HL-60 (cell line): ENCODE data around the gene LTB4R.

Source experiments
- DNase-seq, 2 experiments: peaks; one replicate each; pipeline ENCODE4 v3.0.0-alpha.2; 2010 to 2020; ENCODE audit warnings: low read depth in 1 of 2, low spot score in 1 of 2
- H3K27ac ChIP-seq: fragments of 250-450 bp; sonication (Bioruptor Pico); replicated peaks from 2 replicates; pipeline ENCODE4 v1.5.1; 2020; ENCODE audit warnings: mild to moderate bottlenecking, moderate library complexity
- H3K27me3 ChIP-seq: fragments of 250-450 bp; sonication (Bioruptor Pico); 2 replicates; pipeline ENCODE4 v1.5.1; 2021; ENCODE audit warnings: mild to moderate bottlenecking, moderate library complexity; ENCODE audit not compliant: insufficient read depth, poor library complexity, severe bottlenecking
- H3K4me3 ChIP-seq: replicated peaks from 2 replicates; pipeline ENCODE4 v1.5.1; 2011; ENCODE audit warnings: mild to moderate bottlenecking, control low read depth, low read length; ENCODE audit not compliant: insufficient read depth
- CTCF ChIP-seq: IDR thresholded peaks from one replicate; pipeline ENCODE4 v1.5.1; 2011; ENCODE audit warnings: low read length, control low read depth, inconsistent platforms; ENCODE audit not compliant: insufficient read depth
- GABPA ChIP-seq: IDR thresholded peaks from 2 replicates; pipeline ENCODE4 v1.6.1; 2012; ENCODE audit warnings: low read depth
- POLR2AphosphoS5 ChIP-seq: IDR thresholded peaks from 2 replicates; pipeline ENCODE4 v1.6.1; 2012; ENCODE audit warnings: low read depth
- SPI1 ChIP-seq: IDR thresholded peaks from 2 replicates; pipeline ENCODE4 v1.6.1; 2012; ENCODE audit warnings: low read depth, mild to moderate bottlenecking, borderline replicate concordance
- TF ChIP-seq, protein P1 (sequence below): IDR thresholded peaks from 2 replicates; pipeline ENCODE4 v1.6.1; 2012; ENCODE audit warnings: low read depth; ENCODE audit not compliant: insufficient replicate concordance

Gene LTB4R

GRCh38 chr14:24307156-24307574 is 4.1 kb upstream of the LTB4R start:
- H3K27ac ChIP-seq, result no peak overlapping the region
- no peak for TF ChIP-seq SPI1
- TF ChIP-seq, protein P1, sequence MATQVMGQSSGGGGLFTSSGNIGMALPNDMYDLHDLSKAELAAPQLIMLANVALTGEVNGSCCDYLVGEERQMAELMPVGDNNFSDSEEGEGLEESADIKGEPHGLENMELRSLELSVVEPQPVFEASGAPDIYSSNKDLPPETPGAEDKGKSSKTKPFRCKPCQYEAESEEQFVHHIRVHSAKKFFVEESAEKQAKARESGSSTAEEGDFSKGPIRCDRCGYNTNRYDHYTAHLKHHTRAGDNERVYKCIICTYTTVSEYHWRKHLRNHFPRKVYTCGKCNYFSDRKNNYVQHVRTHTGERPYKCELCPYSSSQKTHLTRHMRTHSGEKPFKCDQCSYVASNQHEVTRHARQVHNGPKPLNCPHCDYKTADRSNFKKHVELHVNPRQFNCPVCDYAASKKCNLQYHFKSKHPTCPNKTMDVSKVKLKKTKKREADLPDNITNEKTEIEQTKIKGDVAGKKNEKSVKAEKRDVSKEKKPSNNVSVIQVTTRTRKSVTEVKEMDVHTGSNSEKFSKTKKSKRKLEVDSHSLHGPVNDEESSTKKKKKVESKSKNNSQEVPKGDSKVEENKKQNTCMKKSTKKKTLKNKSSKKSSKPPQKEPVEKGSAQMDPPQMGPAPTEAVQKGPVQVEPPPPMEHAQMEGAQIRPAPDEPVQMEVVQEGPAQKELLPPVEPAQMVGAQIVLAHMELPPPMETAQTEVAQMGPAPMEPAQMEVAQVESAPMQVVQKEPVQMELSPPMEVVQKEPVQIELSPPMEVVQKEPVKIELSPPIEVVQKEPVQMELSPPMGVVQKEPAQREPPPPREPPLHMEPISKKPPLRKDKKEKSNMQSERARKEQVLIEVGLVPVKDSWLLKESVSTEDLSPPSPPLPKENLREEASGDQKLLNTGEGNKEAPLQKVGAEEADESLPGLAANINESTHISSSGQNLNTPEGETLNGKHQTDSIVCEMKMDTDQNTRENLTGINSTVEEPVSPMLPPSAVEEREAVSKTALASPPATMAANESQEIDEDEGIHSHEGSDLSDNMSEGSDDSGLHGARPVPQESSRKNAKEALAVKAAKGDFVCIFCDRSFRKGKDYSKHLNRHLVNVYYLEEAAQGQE, result no peak
- no peak for TF ChIP-seq CTCF
- no peak for TF ChIP-seq GABPA
- TF ChIP-seq POLR2AphosphoS5, result no peak
- no peak for DNase-seq
- H3K4me3 ChIP-seq, result no peak overlapping the region
- H3K27me3 ChIP-seq, result no peaks in the 10 kb centered on the region

DNA sequence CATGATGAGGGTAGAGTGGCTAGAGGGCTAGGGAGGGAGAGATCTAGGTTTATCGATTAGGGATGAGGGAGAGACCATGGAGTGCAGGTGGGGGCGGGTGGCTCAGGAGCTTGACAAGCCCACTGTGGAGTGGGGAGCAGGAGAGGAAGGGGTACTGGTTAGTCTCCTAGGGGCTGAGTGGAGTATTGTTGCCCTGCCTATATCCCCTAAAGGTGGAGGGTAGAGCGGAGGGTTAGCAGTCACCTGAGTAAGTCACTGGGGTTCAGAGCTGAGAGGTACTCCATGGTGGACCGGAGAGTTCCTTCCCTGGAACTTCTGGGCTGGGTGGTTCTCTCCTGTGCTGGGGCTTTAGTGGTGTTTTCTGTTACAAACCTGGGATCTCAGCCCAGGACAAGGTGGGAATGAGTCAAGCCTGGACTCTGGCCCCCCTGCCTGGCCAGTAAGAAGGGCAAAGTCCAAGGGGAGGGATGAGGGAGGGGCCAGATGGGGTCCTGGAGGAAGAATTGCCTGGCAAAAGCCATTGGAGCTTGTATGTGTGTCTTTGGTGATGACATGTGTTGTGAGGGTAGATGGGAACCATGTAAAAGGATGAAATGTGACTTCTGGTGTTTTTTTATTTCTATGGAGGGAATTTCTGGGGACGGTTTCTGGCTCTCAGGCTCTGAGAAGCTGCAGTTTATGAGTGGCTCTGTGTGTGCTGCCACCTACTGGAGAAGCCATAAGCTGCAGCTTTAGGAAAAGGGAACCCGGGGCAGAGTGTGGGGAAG is 3.5 kb upstream of the LTB4R start, which contains the start of gene CIDEB:
Gene CIDEB, minus strand, starts transcription at position 403 of the 767 bp plus-strand sequence. Its CDS starts 119 bp downstream, at position 284.
- Histone ChIP-seq H3K27me3 (no peaks in the 10 kb centered on the region), H3K27ac (no peak within 1 kb of the TSS), H3K4me3 (no peak within 1 kb of the TSS)
- TF ChIP-seq, protein P1, result no peak
- TF ChIP-seq SPI1 (peak; percentile 97), POLR2AphosphoS5 (no peak), GABPA (no peak), CTCF (peak; percentile 95)
- DNase-seq, result peak in 1 of 2 experiments; percentile 80

GRCh38 chr14:24308342-24309124 is 2.8 kb upstream of the LTB4R start:
- H3K4me3 ChIP-seq, result no peak overlapping the region
- H3K27ac ChIP-seq, result no peak overlapping the region

More at GRCh38 chr14:24308342-24309124, 2.8 kb upstream of the LTB4R start:
- no peak for DNase-seq
- TF ChIP-seq CTCF, result no peak
- TF ChIP-seq SPI1, result no peak
- TF ChIP-seq POLR2AphosphoS5, result no peak
- TF ChIP-seq GABPA, result no peak
- TF ChIP-seq, protein P1, result no peak
- no peaks in the 10 kb centered on the region for H3K27me3 ChIP-seq
